HG03097 (cell line): Measurements from ENCODE around the gene GPAT3.

ENCODE experiments used
- ATAC-seq: cut with Tn5 transposase; IDR thresholded peaks from one replicate; pipeline ENCODE4 v1.9.1; 2021; ENCODE audit not compliant: unreplicated experiment, low FRiP score

The GPAT3 gene

GRCh38 chr4:83631066-83631465, 95.2 kb downstream of the GPAT3 start:
- ATAC-seq: no peak

- ATAC-seq: no peak
Measured at GRCh38 chr4:83636930-83637329, 101.0 kb downstream of the GPAT3 start.

- ATAC-seq: peak; percentile 49
Measured at GRCh38 chr4:83639849-83640493, 104.1 kb downstream of the GPAT3 start.

- ATAC-seq: no peak
Measured at GRCh38 chr4:83643036-83643435, 107.1 kb downstream of the GPAT3 start.

DNA sequence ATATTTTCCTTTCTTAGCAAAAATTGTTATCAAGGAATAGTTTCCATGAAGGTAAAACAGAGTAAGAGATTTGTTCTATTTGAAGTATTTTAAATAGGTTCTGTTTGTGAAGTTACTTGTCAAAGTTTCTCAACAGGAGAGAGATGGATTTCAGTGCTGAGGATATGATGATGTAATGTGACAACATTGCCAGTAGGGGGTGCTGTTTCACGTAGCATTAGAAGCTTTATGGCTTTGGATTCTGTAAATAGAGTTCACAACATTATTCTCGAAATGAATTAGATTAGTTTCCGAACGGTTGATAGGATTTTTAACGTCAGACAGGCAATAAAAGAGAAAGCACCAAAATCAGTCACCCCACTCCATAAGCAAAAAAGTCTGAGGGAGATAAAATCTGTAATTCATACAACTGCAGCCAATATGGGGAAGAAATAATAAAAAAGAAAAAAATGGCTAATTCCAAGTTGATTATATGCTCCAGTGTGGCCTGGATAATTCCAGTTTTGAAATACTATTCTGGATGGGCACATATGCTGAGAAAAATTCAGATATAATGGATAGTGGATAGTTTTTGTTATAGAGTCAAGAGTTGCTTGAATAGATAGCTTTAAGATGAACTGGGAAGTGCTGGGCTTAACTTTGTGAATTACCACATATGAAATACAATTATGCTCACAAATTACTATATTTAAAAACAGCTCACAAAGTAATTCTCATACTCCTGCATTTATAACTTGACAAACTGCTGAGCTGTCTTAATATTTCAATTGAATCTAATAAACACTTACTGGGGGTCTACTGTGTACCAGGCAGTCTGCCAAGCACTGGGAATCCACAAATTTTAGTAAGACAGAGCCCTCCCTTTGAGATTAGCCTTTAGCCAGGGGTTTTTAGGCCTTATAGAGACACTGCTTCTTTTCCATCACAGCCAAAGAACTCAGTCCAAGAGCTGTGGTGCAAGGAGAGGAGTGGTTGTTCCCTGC, 109.1 kb downstream of the GPAT3 start:
- ATAC-seq: no peak

DNA sequence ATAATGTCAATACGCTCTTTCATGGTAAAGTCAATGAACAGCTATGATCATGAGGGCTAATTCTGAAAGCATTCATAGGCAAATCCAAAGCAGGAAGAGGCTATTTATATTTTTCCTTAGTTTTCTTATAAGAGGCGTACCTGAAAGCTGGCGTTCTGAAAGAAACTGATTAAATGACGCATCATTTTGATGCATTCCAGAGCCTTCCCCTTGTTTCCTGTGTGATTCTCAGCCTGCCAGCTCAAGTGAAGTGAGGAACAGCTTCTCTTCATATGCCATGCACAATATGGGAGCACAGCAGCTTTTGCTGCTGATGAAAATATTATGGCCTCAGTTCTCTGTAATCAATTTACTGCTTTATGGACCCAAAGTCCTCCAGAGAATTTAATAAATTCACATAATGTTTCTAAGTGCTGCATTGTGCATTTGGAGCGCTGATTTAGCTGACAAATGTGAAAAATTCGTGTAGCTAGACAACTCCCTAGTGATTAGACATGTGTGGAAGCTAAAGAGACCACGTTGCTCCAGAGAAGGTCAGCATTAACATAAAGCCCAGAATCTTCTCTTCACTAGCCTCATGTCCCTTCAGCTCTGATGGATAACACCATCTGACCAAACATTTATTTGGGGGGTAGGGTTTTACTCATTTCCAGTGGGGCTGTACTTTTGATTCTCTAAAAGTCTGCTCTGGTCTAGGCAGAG, 110.8 kb downstream of the GPAT3 start:
- no peak for ATAC-seq

GRCh38 chr4:83651846-83652245, 115.9 kb downstream of the GPAT3 start:
- no peak for ATAC-seq
